OCI-LY3 (cell line): ENCODE measurements around the gene PITX2.

Experiments
- EZH2phosphoT487 ChIP-seq: fragments of 200-600 bp; shearing (Covaris generic); IDR thresholded peaks from 2 replicates; pipeline ENCODE4 v1.6.1; 2018; ENCODE audit warnings: antibody characterized with exemption, mixed run types, low read depth
- TF ChIP-seq, protein P1 (sequence below): fragments of 200-600, 300-600 bp; sonication (generic); IDR thresholded peaks from 2 replicates; pipeline ENCODE4 v1.5.1; 2014; ENCODE audit warnings: antibody characterized with exemption, low read length, low read depth

DNA sequence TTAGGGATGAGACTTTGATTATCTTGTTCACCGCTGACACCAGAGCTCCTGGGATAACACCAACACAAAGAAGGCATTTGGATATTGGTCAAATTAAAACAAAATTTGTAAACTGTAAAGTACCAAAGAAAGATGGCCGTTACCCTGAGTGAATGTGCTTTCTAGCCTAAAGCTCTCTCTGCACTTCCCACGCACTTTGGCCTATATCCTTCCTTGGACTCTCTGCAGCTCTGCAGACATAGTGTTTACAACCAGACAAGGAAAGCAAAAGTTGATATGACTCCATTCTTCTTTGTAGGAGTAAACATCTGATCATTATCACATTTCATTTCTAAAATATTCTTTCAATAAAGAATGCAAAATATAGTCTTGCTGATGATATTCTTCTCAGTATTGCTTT lies 44.8 kb upstream of the PITX2 start:
- TF ChIP-seq, protein P1, sequence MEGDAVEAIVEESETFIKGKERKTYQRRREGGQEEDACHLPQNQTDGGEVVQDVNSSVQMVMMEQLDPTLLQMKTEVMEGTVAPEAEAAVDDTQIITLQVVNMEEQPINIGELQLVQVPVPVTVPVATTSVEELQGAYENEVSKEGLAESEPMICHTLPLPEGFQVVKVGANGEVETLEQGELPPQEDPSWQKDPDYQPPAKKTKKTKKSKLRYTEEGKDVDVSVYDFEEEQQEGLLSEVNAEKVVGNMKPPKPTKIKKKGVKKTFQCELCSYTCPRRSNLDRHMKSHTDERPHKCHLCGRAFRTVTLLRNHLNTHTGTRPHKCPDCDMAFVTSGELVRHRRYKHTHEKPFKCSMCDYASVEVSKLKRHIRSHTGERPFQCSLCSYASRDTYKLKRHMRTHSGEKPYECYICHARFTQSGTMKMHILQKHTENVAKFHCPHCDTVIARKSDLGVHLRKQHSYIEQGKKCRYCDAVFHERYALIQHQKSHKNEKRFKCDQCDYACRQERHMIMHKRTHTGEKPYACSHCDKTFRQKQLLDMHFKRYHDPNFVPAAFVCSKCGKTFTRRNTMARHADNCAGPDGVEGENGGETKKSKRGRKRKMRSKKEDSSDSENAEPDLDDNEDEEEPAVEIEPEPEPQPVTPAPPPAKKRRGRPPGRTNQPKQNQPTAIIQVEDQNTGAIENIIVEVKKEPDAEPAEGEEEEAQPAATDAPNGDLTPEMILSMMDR, result no peak
- no peak for TF ChIP-seq EZH2phosphoT487
